Neural progenitor cell (in vitro differentiated cells): ENCODE measurements around the gene GBP1.

Source experiments
- CTCF ChIP-seq: fragments of 200-600 bp; sonication (generic); IDR thresholded peaks from 2 replicates; pipeline ENCODE4 v1.5.1; 2017; ENCODE audit warnings: antibody characterized with exemption, mild to moderate bottlenecking
- EZH2 ChIP-seq: fragments of 200-600 bp; sonication (generic); IDR thresholded peaks from 2 replicates; pipeline ENCODE4 v1.6.1; 2017; ENCODE audit warnings: antibody characterized with exemption, mild to moderate bottlenecking, moderate library complexity

GRCh38 chr1:89050649-89051033 is 14.4 kb downstream of the GBP1 start:
- TF ChIP-seq EZH2 (no peak), CTCF (no peak)
